Gastroesophageal sphincter (tissue), 4 donors: ENCODE data around the gene ALDOA. TPM values are rescaled to one million over a fixed set of nuclear protein-coding genes. Genes with fewer than 3 reads are reported as not detected.

Experiments
- ATAC-seq: fragments of 150-250 bp; one replicate; pipeline ENCODE4 v1.9.1; 2016; ENCODE audit warnings: mild to moderate bottlenecking, moderate library complexity
- H3K27ac ChIP-seq, 4 donors: fragments of 200-600 bp; sonication (generic) in 3 of 4; 1 replicate in 3 of 4; 2 replicates in 1 of 4; pipeline ENCODE4 v1.5.1; 2016 to 2019
- H3K27me3 ChIP-seq: fragments of 200-600 bp; sonication (generic); one replicate; pipeline ENCODE4 v1.5.1; 2019
- H3K36me3 ChIP-seq, 2 donors: fragments of 200-600 bp; sonication (generic); one replicate each; pipeline ENCODE4 v1.5.1; 2019; ENCODE audit warnings: control low read depth in 1 of 2
- H3K4me1 ChIP-seq, 3 donors: fragments of 200-600 bp; sonication (generic); 1 replicate in 2 of 3; 2 replicates in 1 of 3; pipeline ENCODE4 v1.5.1; 2016 to 2019; ENCODE audit warnings: control low read depth in 2 of 3
- H3K4me3 ChIP-seq, 2 donors: fragments of 200-600 bp; sonication (generic); one replicate each; pipeline ENCODE4 v1.5.1; 2019; ENCODE audit warnings: mild to moderate bottlenecking in 1 of 2, moderate library complexity in 1 of 2
- H3K9me3 ChIP-seq, 3 donors: fragments of 200-600 bp; sonication (generic); one replicate each; pipeline ENCODE4 v1.5.1; 2017 to 2019; ENCODE audit warnings: control low read depth in 2 of 3
- CTCF ChIP-seq, 4 experiments: fragments of 200-600 bp in 2 of 4; fragments of 450-650 bp in 2 of 4; sonication (generic) in 1 of 4; IDR thresholded peaks; one replicate each; pipeline ENCODE4 v1.5.1; 2017 to 2019; ENCODE audit warnings: antibody characterized with exemption in 4 of 4, mild to moderate bottlenecking in 2 of 4, moderate library complexity in 2 of 4
- EP300 ChIP-seq: sonication (generic); formaldehyde crosslinking; IDR thresholded peaks from one replicate; pipeline ENCODE4 v1.6.1; 2017; ENCODE audit warnings: antibody characterized with exemption, mild to moderate bottlenecking
- POLR2A ChIP-seq, 2 donors: fragments of 450-650 bp; IDR thresholded peaks; one replicate each; pipeline ENCODE4 v1.6.1; 2017; ENCODE audit warnings: antibody characterized with exemption in 2 of 2, mild to moderate bottlenecking in 2 of 2, moderate library complexity in 1 of 2
- POLR2AphosphoS5 ChIP-seq: sonication (generic); formaldehyde crosslinking; IDR thresholded peaks from one replicate; pipeline ENCODE4 v1.6.1; 2017; ENCODE audit warnings: antibody characterized with exemption
- WGBS, 2 donors: methylation state at CpG; one replicate each; pipeline ENCODE4 v1.1.5; 2018; ENCODE audit warnings: low coverage in 1 of 2; 5-methylcytosine and 5-hydroxymethylcytosine counted together
- total RNA-seq, 4 donors: library from RNA; depleted of rRNA; stranded (reverse); fragments of >200 nt; gene quantifications; one replicate each; pipeline ENCODE4 v1.1.0, GENCODE V29; 2016

ALDOA gene
- total RNA-seq, 4 donors from 2014 or later = 1,018 to 1,914 (median 1,258) TPM

- H3K4me3 ChIP-seq = peak overlapping the region; percentile 88 to 96
- no peak for ATAC-seq
- peaks cover 0 to 71% (median 37%) of the 10 kb centered on the region in 3 donors for H3K4me1 ChIP-seq
- H3K27me3 ChIP-seq = no peaks in the 10 kb centered on the region
- H3K27ac ChIP-seq = peak overlapping the region in 3 of 4 donors; percentile 97 to 99 (median 97)
- TF ChIP-seq CTCF (IDR thresholded peaks at IDR 0.05) (no peak), POLR2AphosphoS5 (no peak), POLR2A (IDR thresholded peaks at IDR 0.05) (no peak), EP300 (no peak)
- WGBS, 2 donors = 33 to 51% methylated on average over 1 to 4 of the region's 6 CpGs
- peaks cover 0 to 59% of the 10 kb centered on the region in 2 donors for H3K36me3 ChIP-seq
- no peaks in the 10 kb centered on the region for H3K9me3 ChIP-seq
These were observed 2.0 kb downstream of the ALDOA start for GRCh38 chr16:30067584-30067916.

DNA sequence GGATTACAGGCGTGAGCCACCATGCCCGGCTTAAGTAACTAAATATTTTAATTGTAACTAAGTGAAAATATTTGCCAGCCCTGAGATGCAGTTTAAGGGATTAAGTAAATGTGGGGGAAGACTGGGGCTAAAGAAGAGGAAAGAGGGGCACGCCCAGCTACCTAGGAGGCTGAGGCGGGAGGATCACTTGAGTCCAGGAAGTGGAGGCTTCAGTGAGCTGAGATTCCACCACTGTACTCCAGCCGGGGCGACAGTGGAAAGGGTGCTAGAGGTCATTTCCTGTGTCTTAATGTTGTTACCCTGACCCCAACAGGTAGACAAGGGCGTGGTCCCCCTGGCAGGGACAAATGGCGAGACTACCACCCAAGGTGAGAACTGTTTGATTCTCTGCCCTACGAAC lies 2.8 kb downstream of the ALDOA start:
- Histone ChIP-seq H3K27ac (peak overlapping the region; percentile 4 to 99 (median 88)), H3K36me3 (peaks cover 0 to 67% of the 10 kb centered on the region in 2 donors), H3K4me3 (peak overlapping the region in 1 of 2 donors; percentile 96), H3K27me3 (no peaks in the 10 kb centered on the region), H3K4me1 (peaks cover 0 to 63% (median 34%) of the 10 kb centered on the region in 3 donors), H3K9me3 (no peaks in the 10 kb centered on the region)
- no peak for ATAC-seq
- 64 to 100% methylated on average over 4 to 9 of the region's 9 CpGs for WGBS, 2 donors
- TF ChIP-seq POLR2A (IDR thresholded peaks at IDR 0.05) = no peak
- TF ChIP-seq POLR2AphosphoS5 = no peak
- TF ChIP-seq EP300 = no peak
- TF ChIP-seq CTCF (IDR thresholded peaks at IDR 0.05) = no peak

GRCh38 chr16:30068750-30069610 lies 3.4 kb downstream of the ALDOA start:
- H3K27me3 ChIP-seq = no peaks in the 10 kb centered on the region
- peaks cover 0 to 57% (median 28%) of the 10 kb centered on the region in 3 donors for H3K4me1 ChIP-seq
- WGBS, 2 donors = no CpG with 5 or more reads among the region's 17 CpGs
- peak overlapping the region in 1 of 2 donors; percentile 96 for H3K4me3 ChIP-seq
- TF ChIP-seq POLR2A (IDR thresholded peaks at IDR 0.05) = no peak
- TF ChIP-seq POLR2AphosphoS5 = no peak
- peak in 3 of 4 experiments; percentile 21 to 38 (median 28) for TF ChIP-seq CTCF (IDR thresholded peaks at IDR 0.05)
- TF ChIP-seq EP300 = no peak
- ATAC-seq = no peak
- H3K36me3 ChIP-seq = peaks cover 0 to 73% of the 10 kb centered on the region in 2 donors
- peak overlapping the region; percentile 4 to 99 (median 88) for H3K27ac ChIP-seq
- H3K9me3 ChIP-seq = no peaks in the 10 kb centered on the region

DNA sequence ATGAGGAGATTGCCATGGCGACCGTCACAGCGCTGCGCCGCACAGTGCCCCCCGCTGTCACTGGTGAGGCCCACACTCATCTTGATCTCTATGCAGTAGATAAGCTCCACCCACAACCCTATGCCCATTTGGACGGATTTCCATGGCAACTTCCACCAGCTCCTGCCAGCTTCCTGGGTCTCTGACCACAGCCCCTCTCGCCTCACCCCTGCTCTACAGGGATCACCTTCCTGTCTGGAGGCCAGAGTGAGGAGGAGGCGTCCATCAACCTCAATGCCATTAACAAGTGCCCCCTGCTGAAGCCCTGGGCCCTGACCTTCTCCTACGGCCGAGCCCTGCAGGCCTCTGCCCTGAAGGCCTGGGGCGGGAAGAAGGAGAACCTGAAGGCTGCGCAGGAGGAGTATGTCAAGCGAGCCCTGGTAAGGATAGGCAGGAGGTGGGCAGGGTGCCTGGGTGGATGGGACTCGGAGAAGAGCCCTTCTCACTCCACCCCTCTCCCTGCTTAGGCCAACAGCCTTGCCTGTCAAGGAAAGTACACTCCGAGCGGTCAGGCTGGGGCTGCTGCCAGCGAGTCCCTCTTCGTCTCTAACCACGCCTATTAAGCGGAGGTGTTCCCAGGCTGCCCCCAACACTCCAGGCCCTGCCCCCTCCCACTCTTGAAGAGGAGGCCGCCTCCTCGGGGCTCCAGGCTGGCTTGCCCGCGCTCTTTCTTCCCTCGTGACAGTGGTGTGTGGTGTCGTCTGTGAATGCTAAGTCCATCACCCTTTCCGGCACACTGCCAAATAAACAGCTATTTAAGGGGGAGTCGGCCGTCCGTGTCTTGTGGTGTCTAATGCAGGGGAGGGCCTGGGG lies 4.3 kb downstream of the ALDOA start:
- no peak for ATAC-seq
- peaks cover 0 to 73% of the 10 kb centered on the region in 2 donors for H3K36me3 ChIP-seq

More for the DNA sequence above, 4.3 kb downstream of the ALDOA start:
- no peaks in the 10 kb centered on the region for H3K9me3 ChIP-seq
- WGBS, 2 donors = 43 to 49% methylated on average over 6 to 8 of the region's 31 CpGs
- peak overlapping the region in 1 of 2 donors; percentile 38 for H3K4me3 ChIP-seq
- no peaks in the 10 kb centered on the region for H3K27me3 ChIP-seq
- peaks cover 0 to 59% (median 28%) of the 10 kb centered on the region in 3 donors for H3K4me1 ChIP-seq
- TF ChIP-seq CTCF (IDR thresholded peaks at IDR 0.05) = no peak
- no peak for TF ChIP-seq POLR2A (IDR thresholded peaks at IDR 0.05)
- peak overlapping the region; percentile 3 to 99 (median 88) for H3K27ac ChIP-seq
